ENCODE measurements around the gene NAMPT. TPM values are rescaled to one million over a fixed set of nuclear protein-coding genes. Genes with fewer than 3 reads are reported as not detected.
A peak's percentile ranks its signal among the peaks of the same experiment; 100 is the strongest.

The NAMPT gene
- total RNA-seq, 1 donor from 2014 or later: 153 TPM

DNA sequence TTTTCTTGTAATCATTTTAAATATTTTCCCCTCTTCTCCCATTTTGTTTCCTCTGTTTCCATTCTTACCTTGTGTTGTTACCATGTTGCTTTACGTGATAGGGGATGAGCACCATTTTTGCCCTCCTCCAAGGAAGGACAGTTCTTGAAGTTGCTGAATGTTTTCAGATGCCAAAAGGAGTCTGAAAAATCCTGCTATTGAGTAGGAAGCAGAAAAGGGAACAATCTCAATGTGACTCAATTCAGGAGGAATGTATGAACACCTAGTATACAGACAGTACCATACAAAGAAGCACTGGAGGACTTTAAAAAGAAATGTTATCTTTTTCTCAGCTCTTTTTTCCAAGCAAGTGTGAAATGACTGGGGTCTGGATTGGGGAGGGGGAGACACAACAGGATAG, 5.1 kb upstream of the NAMPT start:
- no peak for DNase-seq (ENCODE audit: low spot score)
- Mint-ChIP-seq H3K9me3 (ENCODE audit: unreplicated experiment) (no peaks in the 10 kb centered on the region), H3K36me3 (ENCODE audit: low read depth, unreplicated experiment) (peaks cover 6% of the 10 kb centered on the region), H3K4me1 (ENCODE audit: unreplicated experiment) (peaks cover 11% of the 10 kb centered on the region), H3K27me3 (ENCODE audit: unreplicated experiment) (peaks cover 6% of the 10 kb centered on the region), H3K27ac (ENCODE audit: unreplicated experiment) (no peak overlapping the region), H3K4me3 (ENCODE audit: unreplicated experiment) (no peak overlapping the region)
- TF ChIP-seq, protein P1, sequence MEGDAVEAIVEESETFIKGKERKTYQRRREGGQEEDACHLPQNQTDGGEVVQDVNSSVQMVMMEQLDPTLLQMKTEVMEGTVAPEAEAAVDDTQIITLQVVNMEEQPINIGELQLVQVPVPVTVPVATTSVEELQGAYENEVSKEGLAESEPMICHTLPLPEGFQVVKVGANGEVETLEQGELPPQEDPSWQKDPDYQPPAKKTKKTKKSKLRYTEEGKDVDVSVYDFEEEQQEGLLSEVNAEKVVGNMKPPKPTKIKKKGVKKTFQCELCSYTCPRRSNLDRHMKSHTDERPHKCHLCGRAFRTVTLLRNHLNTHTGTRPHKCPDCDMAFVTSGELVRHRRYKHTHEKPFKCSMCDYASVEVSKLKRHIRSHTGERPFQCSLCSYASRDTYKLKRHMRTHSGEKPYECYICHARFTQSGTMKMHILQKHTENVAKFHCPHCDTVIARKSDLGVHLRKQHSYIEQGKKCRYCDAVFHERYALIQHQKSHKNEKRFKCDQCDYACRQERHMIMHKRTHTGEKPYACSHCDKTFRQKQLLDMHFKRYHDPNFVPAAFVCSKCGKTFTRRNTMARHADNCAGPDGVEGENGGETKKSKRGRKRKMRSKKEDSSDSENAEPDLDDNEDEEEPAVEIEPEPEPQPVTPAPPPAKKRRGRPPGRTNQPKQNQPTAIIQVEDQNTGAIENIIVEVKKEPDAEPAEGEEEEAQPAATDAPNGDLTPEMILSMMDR (IDR thresholded peaks at IDR 0.05; ENCODE audit: unreplicated experiment): no peak

DNA sequence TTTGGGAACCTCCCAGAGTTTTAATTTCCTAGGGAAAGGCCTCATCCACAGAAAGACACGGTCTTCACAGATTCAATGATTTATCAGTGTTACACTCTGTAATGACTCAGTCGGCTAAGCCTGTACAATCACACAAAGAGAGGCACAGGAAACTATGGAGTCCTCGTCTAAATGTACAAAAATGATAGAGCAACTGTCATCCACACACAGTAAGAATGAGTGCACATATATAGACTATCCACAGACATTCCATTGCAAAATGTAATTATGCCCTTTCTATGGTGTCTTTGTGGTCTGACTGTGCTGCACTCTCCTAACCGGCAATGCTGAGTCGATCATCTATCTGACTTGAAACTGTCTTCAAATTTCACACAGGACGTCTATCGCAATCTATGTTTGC, 3.5 kb upstream of the NAMPT start:
- H3K4me3 Mint-ChIP-seq (ENCODE audit: unreplicated experiment): no peak overlapping the region
- H3K27me3 Mint-ChIP-seq (ENCODE audit: unreplicated experiment): peaks cover 12% of the 10 kb centered on the region
- H3K27ac Mint-ChIP-seq (ENCODE audit: unreplicated experiment): no peak overlapping the region
- DNase-seq (ENCODE audit: low spot score): no peak
- peaks cover 10% of the 10 kb centered on the region for H3K4me1 Mint-ChIP-seq (ENCODE audit: unreplicated experiment)
- H3K36me3 Mint-ChIP-seq (ENCODE audit: low read depth, unreplicated experiment): peaks cover 11% of the 10 kb centered on the region
- no peaks in the 10 kb centered on the region for H3K9me3 Mint-ChIP-seq (ENCODE audit: unreplicated experiment)
- TF ChIP-seq, protein P1 (IDR thresholded peaks at IDR 0.05; ENCODE audit: unreplicated experiment): no peak

DNA sequence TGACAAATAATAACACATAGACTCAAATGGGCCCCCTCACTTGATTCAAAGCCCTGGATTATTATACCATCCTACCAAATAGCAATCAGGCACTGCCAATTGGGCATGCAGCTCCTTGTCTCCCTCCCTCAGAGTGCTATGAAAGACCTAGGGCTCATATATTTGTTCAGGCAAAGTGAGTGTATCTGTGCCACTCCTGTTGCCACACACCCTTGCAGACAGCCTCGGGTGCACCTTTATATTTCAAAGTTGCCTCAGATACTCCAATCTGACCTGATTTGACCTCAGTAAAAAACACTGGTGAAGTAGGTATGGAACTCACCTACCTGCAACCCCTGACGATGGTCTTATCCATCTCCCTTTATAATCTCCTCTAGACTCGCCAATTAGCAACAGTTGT, 3.0 kb upstream of the NAMPT start:
- peaks cover 12% of the 10 kb centered on the region for H3K27me3 Mint-ChIP-seq (ENCODE audit: unreplicated experiment)
- no peaks in the 10 kb centered on the region for H3K9me3 Mint-ChIP-seq (ENCODE audit: unreplicated experiment)
- TF ChIP-seq, protein P1 (IDR thresholded peaks at IDR 0.05; ENCODE audit: unreplicated experiment): no peak
- peaks cover 11% of the 10 kb centered on the region for H3K36me3 Mint-ChIP-seq (ENCODE audit: low read depth, unreplicated experiment)
- no peak for DNase-seq (ENCODE audit: low spot score)
- H3K27ac Mint-ChIP-seq (ENCODE audit: unreplicated experiment): no peak overlapping the region
- peaks cover 10% of the 10 kb centered on the region for H3K4me1 Mint-ChIP-seq (ENCODE audit: unreplicated experiment)
- no peak overlapping the region for H3K4me3 Mint-ChIP-seq (ENCODE audit: unreplicated experiment)

DNA sequence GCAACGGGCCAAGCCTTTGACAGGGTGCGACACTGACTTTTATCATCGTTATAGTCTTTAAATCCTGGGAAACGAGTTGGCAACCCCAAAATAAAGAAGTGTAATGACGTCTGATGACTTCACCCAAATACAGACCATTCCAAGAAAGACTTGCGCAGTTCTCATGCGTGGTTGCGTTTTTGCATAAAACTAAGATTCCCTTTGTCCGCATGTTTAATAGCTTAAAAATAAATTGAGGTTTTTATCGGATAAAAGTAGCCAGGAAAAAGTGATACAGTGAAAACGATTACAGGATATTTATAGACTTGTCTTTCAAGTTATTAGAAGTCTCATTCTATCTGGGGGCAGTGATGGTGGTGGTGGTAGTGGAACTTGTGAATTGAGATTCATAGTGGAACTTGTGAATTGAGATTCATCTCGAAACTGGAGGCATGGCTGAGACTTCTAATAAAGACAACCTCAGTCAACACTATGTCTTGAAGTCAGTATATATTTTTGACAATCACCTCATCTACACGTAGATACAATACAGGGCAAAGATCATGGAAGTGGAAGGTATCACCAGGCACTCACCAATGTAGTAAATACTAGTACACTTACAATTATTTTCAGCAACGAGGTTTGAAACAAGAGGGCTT, 1.2 kb upstream of the NAMPT start:
- H3K4me3 Mint-ChIP-seq (ENCODE audit: unreplicated experiment): peak overlapping the region; percentile 95
- H3K27me3 Mint-ChIP-seq (ENCODE audit: unreplicated experiment): peaks cover 12% of the 10 kb centered on the region
- H3K4me1 Mint-ChIP-seq (ENCODE audit: unreplicated experiment): peaks cover 21% of the 10 kb centered on the region
- peak overlapping the region; percentile 89 for H3K27ac Mint-ChIP-seq (ENCODE audit: unreplicated experiment)
- DNase-seq (ENCODE audit: low spot score): no peak
- H3K9me3 Mint-ChIP-seq (ENCODE audit: unreplicated experiment): no peaks in the 10 kb centered on the region
- TF ChIP-seq, protein P1 (IDR thresholded peaks at IDR 0.05; ENCODE audit: unreplicated experiment): no peak
- H3K36me3 Mint-ChIP-seq (ENCODE audit: low read depth, unreplicated experiment): peaks cover 11% of the 10 kb centered on the region

DNA sequence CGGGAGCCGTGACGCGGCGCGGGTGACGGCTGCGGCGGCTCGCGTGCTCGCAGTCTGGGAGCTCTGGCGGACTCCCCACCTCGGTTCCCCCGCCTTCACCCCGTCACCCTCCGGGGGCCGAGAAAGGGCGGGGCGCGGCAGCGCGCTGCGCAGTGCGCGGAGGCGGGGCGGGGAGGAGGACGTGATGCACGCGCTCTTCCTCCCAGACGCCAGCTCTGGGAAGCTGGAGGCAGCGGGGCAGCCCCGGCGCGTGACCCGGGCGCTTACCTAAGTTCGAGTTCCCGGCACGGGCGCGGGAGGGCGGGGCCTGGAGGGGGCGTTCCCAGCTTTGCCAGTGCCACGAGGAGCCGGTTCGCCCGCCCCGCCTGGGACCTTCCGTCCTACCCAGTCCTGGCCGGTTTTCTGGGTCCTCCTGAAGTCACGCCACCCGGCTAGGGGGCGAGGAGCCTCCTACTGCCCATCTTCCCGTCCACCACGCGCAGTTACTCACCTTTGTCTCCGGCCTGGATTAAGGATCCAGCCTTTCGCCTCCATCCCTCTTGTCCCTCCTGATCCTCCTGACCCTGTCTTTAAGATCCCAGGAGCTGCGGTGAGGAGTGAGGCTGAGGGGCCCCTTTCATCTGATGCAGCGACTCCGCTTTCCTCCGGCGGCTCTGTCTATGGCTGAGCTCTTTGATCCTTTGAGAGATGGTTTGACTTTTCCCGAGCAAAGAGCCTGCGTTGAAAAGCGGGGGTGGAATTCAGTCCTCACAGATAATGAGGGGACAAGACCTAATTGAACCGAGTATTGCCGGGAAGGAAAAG, 470 bp upstream of the NAMPT start:
- Mint-ChIP-seq H3K9me3 (ENCODE audit: unreplicated experiment) (no peaks in the 10 kb centered on the region), H3K36me3 (ENCODE audit: low read depth, unreplicated experiment) (peaks cover 11% of the 10 kb centered on the region), H3K4me3 (ENCODE audit: unreplicated experiment) (peak overlapping the region; percentile 95), H3K27ac (ENCODE audit: unreplicated experiment) (peak overlapping the region; percentile 89), H3K4me1 (ENCODE audit: unreplicated experiment) (peaks cover 21% of the 10 kb centered on the region), H3K27me3 (ENCODE audit: unreplicated experiment) (peaks cover 10% of the 10 kb centered on the region)
- DNase-seq (ENCODE audit: low spot score): peak; percentile 97
- TF ChIP-seq, protein P1 (IDR thresholded peaks at IDR 0.05; ENCODE audit: unreplicated experiment): no peak
